Tibial nerve (tissue), 4 donors: ENCODE measurements around the gene MANEAL.

Source experiments
- EP300 ChIP-seq, 2 donors: sonication (generic); formaldehyde crosslinking; IDR thresholded peaks; one replicate each; pipeline ENCODE4 v1.6.1; 2017; ENCODE audit warnings: antibody characterized with exemption in 2 of 2, mild to moderate bottlenecking in 1 of 2
- POLR2A ChIP-seq, 2 donors: fragments of 450-650 bp; IDR thresholded peaks; one replicate each; pipeline ENCODE4 v1.6.1; 2017; ENCODE audit warnings: antibody characterized with exemption in 2 of 2, mild to moderate bottlenecking in 2 of 2, moderate library complexity in 2 of 2
- TF ChIP-seq, protein P1 (sequence below), 5 experiments: fragments of 200-600 bp in 3 of 5; fragments of 450-650 bp in 2 of 5; sonication (generic) in 3 of 5; IDR thresholded peaks; one replicate each; pipeline ENCODE4 v1.5.1; 2016 to 2019; ENCODE audit warnings: antibody characterized with exemption in 5 of 5, mild to moderate bottlenecking in 3 of 5, moderate library complexity in 2 of 5

DNA sequence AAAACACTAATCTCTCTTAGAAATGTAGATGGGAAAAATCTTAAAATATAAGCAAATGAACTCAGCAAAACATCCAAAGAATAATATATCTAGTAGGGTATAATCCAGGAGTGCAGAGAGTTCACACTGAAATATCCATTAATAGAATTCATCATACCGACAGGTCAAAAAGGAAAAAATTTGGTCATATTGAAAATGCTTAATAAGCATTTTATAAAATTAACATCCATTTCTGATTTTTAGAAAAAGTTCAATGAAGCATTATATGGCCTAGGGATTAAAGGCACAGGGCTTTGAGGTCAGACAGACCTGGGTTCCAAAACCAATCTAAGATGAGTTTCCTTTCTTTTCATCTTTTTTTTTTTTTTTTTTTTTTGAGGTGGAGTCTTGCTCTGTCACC is 45.1 kb upstream of the MANEAL start:
- TF ChIP-seq POLR2A (IDR thresholded peaks at IDR 0.05) (no peak), EP300 (IDR thresholded peaks at IDR 0.05) (no peak)
- TF ChIP-seq, protein P1, sequence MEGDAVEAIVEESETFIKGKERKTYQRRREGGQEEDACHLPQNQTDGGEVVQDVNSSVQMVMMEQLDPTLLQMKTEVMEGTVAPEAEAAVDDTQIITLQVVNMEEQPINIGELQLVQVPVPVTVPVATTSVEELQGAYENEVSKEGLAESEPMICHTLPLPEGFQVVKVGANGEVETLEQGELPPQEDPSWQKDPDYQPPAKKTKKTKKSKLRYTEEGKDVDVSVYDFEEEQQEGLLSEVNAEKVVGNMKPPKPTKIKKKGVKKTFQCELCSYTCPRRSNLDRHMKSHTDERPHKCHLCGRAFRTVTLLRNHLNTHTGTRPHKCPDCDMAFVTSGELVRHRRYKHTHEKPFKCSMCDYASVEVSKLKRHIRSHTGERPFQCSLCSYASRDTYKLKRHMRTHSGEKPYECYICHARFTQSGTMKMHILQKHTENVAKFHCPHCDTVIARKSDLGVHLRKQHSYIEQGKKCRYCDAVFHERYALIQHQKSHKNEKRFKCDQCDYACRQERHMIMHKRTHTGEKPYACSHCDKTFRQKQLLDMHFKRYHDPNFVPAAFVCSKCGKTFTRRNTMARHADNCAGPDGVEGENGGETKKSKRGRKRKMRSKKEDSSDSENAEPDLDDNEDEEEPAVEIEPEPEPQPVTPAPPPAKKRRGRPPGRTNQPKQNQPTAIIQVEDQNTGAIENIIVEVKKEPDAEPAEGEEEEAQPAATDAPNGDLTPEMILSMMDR (IDR thresholded peaks at IDR 0.05): no peak
